ENCODE data around the gene CAP2. TPM values are rescaled to one million over a fixed set of nuclear protein-coding genes. Genes with fewer than 3 reads are reported as not detected.

CAP2 gene
- total RNA-seq, 1 donor from 2014 or later: not detected

DNA sequence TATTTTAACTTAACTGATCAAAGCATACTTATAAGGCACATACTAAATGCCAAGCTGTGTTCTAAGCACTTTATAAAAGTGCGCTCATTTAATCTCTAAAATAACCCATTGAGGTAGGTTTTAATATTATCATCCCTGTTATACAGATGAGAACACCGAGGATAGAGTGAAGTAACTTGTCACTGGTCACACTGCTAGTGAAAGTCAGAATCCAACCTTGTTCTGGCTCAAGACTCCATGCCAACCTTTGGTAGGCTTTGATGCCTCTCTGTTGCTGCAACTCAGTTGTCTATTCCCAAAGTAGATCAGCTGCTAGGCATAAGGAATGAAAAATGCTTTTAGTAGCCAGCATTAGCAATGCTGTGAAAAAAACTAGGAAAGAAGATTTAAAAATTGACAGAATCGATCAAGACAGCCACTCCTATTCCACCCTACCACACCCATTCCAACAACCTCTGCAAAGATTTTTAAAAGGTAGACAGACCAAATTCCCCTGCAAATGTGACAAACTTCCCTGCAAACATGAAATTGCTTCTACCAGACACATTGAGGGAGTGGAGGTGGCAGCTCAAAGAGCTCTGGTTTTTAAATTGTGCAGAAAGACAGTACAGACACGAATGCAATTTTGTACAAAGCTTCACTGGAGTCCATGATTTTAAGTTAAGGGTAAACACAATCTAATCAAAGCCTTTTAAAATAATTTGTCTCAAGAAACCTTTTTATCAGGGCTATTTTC, 39.8 kb upstream of the CAP2 start:
- Mint-ChIP-seq H3K4me1 (peaks cover 2% of the 10 kb centered on the region), H3K9me3 (peaks cover 4% of the 10 kb centered on the region), H3K27me3 (no peaks in the 10 kb centered on the region), H3K4me3 (no peak overlapping the region), H3K27ac (no peak overlapping the region), H3K36me3 (ENCODE audit: low read depth) (no peaks in the 10 kb centered on the region)
- no peak for ATAC-seq (ENCODE audit: low read depth)
- DNase-seq: no peak
- TF ChIP-seq, protein P1, sequence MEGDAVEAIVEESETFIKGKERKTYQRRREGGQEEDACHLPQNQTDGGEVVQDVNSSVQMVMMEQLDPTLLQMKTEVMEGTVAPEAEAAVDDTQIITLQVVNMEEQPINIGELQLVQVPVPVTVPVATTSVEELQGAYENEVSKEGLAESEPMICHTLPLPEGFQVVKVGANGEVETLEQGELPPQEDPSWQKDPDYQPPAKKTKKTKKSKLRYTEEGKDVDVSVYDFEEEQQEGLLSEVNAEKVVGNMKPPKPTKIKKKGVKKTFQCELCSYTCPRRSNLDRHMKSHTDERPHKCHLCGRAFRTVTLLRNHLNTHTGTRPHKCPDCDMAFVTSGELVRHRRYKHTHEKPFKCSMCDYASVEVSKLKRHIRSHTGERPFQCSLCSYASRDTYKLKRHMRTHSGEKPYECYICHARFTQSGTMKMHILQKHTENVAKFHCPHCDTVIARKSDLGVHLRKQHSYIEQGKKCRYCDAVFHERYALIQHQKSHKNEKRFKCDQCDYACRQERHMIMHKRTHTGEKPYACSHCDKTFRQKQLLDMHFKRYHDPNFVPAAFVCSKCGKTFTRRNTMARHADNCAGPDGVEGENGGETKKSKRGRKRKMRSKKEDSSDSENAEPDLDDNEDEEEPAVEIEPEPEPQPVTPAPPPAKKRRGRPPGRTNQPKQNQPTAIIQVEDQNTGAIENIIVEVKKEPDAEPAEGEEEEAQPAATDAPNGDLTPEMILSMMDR (IDR thresholded peaks at IDR 0.05): no peak
- CTCF ChIA-PET: no interaction called here
- POLR2A ChIA-PET: no interaction called here
- intact Hi-C loops (cut with micrococcal nuclease): no loop called here

GRCh38 chr6:17354700-17355403, 38.5 kb upstream of the CAP2 start:
- Mint-ChIP-seq H3K4me3 (no peak overlapping the region), H3K36me3 (ENCODE audit: low read depth) (no peaks in the 10 kb centered on the region), H3K4me1 (peaks cover 2% of the 10 kb centered on the region), H3K27ac (no peak overlapping the region), H3K27me3 (no peaks in the 10 kb centered on the region), H3K9me3 (peaks cover 6% of the 10 kb centered on the region)
- ChIA-PET POLR2A (no interaction called here), CTCF (no interaction called here)
- DNase-seq (no peak), ATAC-seq (ENCODE audit: low read depth) (no peak)
- TF ChIP-seq, protein P1 (IDR thresholded peaks at IDR 0.05): no peak
- intact Hi-C loops (cut with micrococcal nuclease): no loop called here

- TF ChIP-seq, protein P1 (IDR thresholded peaks at IDR 0.05): no peak
- H3K27ac Mint-ChIP-seq: no peak overlapping the region
- H3K4me1 Mint-ChIP-seq: peaks cover 2% of the 10 kb centered on the region
- no peaks in the 10 kb centered on the region for H3K36me3 Mint-ChIP-seq (ENCODE audit: low read depth)
- no peaks in the 10 kb centered on the region for H3K27me3 Mint-ChIP-seq
- no peak for ATAC-seq (ENCODE audit: low read depth)
- no peak overlapping the region for H3K4me3 Mint-ChIP-seq
- peaks cover 6% of the 10 kb centered on the region for H3K9me3 Mint-ChIP-seq
- intact Hi-C loops (cut with micrococcal nuclease): no loop called here
- ChIA-PET CTCF (no interaction called here), POLR2A (no interaction called here)
- DNase-seq: no peak
Observed at GRCh38 chr6:17355404-17355774, 38.0 kb upstream of the CAP2 start.

DNA sequence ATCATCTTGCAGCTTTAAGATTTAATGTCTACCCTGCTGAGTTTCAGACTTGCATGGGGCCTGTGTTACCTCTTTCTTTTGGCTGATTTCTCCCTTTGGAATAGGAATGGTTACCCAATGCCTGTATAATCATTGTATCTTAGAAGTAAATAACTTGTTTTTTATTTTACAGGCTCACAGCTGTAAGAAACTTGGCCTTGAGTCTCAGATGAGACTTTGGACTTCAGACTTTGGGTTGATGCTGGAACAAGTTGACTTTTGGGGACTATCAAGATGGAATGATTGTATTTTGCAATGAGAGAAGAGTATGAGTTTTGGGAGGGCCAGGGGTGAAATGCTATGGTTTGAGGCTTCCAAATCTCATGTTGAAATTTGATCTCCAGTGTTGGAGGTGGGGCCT, 34.9 kb upstream of the CAP2 start:
- CTCF ChIA-PET: no interaction called here
- Mint-ChIP-seq H3K4me1 (peaks cover 2% of the 10 kb centered on the region), H3K27me3 (no peaks in the 10 kb centered on the region), H3K4me3 (no peak overlapping the region), H3K9me3 (peaks cover 6% of the 10 kb centered on the region), H3K27ac (no peak overlapping the region), H3K36me3 (ENCODE audit: low read depth) (no peaks in the 10 kb centered on the region)
- DNase-seq (no peak), ATAC-seq (ENCODE audit: low read depth) (no peak)
- POLR2A ChIA-PET: no interaction called here
- TF ChIP-seq, protein P1 (IDR thresholded peaks at IDR 0.05): no peak
- intact Hi-C loops (cut with micrococcal nuclease): no loop called here

DNA sequence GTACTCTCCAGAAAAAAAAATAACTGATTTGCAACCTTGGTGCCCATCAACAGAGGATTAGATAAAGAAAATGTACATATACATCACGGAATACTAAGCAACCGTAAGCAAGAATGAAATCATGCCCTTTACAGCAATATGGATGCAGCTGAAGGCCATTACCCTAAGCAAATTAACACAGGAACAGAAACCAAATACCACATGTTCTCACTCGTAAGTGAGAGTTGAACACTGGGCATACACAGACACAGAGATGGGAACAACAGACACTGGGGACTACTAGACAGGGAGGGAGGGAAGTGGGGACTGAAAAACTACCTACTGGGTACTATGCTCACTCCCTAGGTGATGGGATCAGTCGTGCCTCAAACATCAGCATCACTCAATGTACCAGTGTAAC, 32.8 kb upstream of the CAP2 start:
- POLR2A ChIA-PET: no interaction called here
- H3K4me1 Mint-ChIP-seq: no peaks in the 10 kb centered on the region
- H3K4me3 Mint-ChIP-seq: no peak overlapping the region
- H3K27me3 Mint-ChIP-seq: no peaks in the 10 kb centered on the region
- DNase-seq (no peak), ATAC-seq (ENCODE audit: low read depth) (no peak)
- H3K36me3 Mint-ChIP-seq (ENCODE audit: low read depth): no peaks in the 10 kb centered on the region
- TF ChIP-seq, protein P1 (IDR thresholded peaks at IDR 0.05): no peak
- H3K27ac Mint-ChIP-seq: no peak overlapping the region
- intact Hi-C loops (cut with micrococcal nuclease): no loop called here
- CTCF ChIA-PET: no interaction called here
- peaks cover 2% of the 10 kb centered on the region for H3K9me3 Mint-ChIP-seq
